Panc1 (cell line): ENCODE measurements around the gene KIF3A. TPM values are rescaled to one million over a fixed set of nuclear protein-coding genes. Genes with fewer than 3 reads are reported as not detected.

Experiments used
- ATAC-seq: fragments of 200-7000 bp; cut with Tn5 transposase; 2 replicates; pipeline ENCODE4 v1.9.1; 2020; ENCODE audit warnings: mild to moderate bottlenecking, moderate library complexity
- BruUV-seq: library from RNA; stranded (reverse); fragments of 400-500 nt; replicated peaks from 2 replicates; lab custom pipeline; 2021; lab: Mats Ljungman, UMichigan
- CTCF ChIA-PET: fragments of 300-600 bp; sonication (Branson Sonifier 250); formaldehyde crosslinking; loops from one replicate; lab custom pipeline; 2022; ENCODE audit warnings: antibody characterized with exemption; lab: Charles Lee
- POLR2A ChIA-PET: fragments of 300-600 bp; sonication (Branson Sonifier 250); formaldehyde crosslinking; loops from one replicate; lab custom pipeline; 2022; ENCODE audit warnings: antibody characterized with exemption; lab: Charles Lee
- DNase-seq: peaks from one replicate; pipeline ENCODE4 v3.0.0-alpha.2; 2010; ENCODE audit warnings: low read depth, low spot score
- H3K27ac ChIP-seq: 2 replicates; pipeline ENCODE4 v1.5.1; 2011; ENCODE audit warnings: mild to moderate bottlenecking, low read length, inconsistent platforms
- H3K27me3 ChIP-seq: fragments of 200-500 bp; sonication (Bioruptor generic); 2 replicates; pipeline ENCODE4 v1.6.0; 2014; ENCODE audit warnings: low read length, inconsistent platforms; ENCODE audit not compliant: control insufficient read depth, insufficient read depth
- H3K36me3 ChIP-seq: fragments of 200-500 bp; sonication (Bioruptor generic); 2 replicates; pipeline ENCODE4 v1.5.1; 2014; ENCODE audit warnings: inconsistent platforms, mild to moderate bottlenecking, low read length, moderate library complexity; ENCODE audit not compliant: control insufficient read depth, insufficient read depth
- H3K4me1 ChIP-seq: 2 replicates; pipeline ENCODE4 v1.5.1; 2011; ENCODE audit warnings: inconsistent platforms, mild to moderate bottlenecking, low read length, moderate library complexity; ENCODE audit not compliant: control insufficient read depth, insufficient read depth
- H3K4me3 ChIP-seq, 2 experiments: 2 replicates each; pipeline ENCODE4 v1.5.1; 2011 to 2012; ENCODE audit warnings: low read depth in 2 of 2, low read length in 2 of 2, mild to moderate bottlenecking in 2 of 2, inconsistent platforms in 1 of 2, moderate library complexity in 1 of 2
- H3K9me3 ChIP-seq: fragments of 200-500 bp; sonication (Bioruptor generic); 2 replicates; pipeline ENCODE4 v1.5.1; 2014; ENCODE audit warnings: low read depth, mild to moderate bottlenecking, inconsistent platforms, low read length, moderate library complexity; ENCODE audit not compliant: control insufficient read depth, insufficient read depth
- POLR2AphosphoS5 ChIP-seq: IDR thresholded peaks from 2 replicates; pipeline ENCODE4 v1.6.1; 2012; ENCODE audit warnings: mild to moderate bottlenecking, low read depth, low read length, moderate library complexity
- SIN3A ChIP-seq: IDR thresholded peaks from 2 replicates; pipeline ENCODE4 v1.6.1; 2012; ENCODE audit warnings: low read depth, mild to moderate bottlenecking, low read length, moderate library complexity, borderline replicate concordance; ENCODE audit not compliant: insufficient read depth
- TCF7L2 ChIP-seq: IDR thresholded peaks from 2 replicates; pipeline ENCODE4 v1.6.1; 2011; ENCODE audit warnings: mild to moderate bottlenecking, low read depth, low read length, inconsistent platforms
- in situ Hi-C: cut with HindIII; loops from 2 replicates; pipeline ENCODE4 v1.10.0; 2016; ENCODE audit warnings: low sequenced_read_pairs, low pct_unique_long_range_greater_than_20kb
- intact Hi-C: fragments of 100-400 bp; cut with micrococcal nuclease; formaldehyde crosslinking; loops from one replicate; pipeline ENCODE4 v1.10.0; 2022; ENCODE audit not compliant: unreplicated experiment
- total RNA-seq: library from RNA; stranded (reverse); gene quantifications from one replicate; pipeline ENCODE4 v1.2.1, GENCODE V29; 2021; ENCODE audit not compliant: unreplicated experiment
- TF ChIP-seq, protein P1 (sequence below), 2 experiments: IDR thresholded peaks; 2 replicates each; pipeline ENCODE4 v1.6.1; 2011 to 2012; ENCODE audit warnings: low read depth in 2 of 2, control low read depth in 1 of 2, low read length in 1 of 2, mild to moderate bottlenecking in 1 of 2, moderate library complexity in 1 of 2; ENCODE audit not compliant: insufficient read depth in 1 of 2
- TF ChIP-seq, protein P2 (sequence below): fragments of 450-650 bp; IDR thresholded peaks from 2 replicates; pipeline ENCODE4 v1.5.1; 2017; ENCODE audit warnings: mild to moderate bottlenecking

Gene KIF3A
- total RNA-seq, 1 experiment from 2014 or later: 17.1 TPM

DNA sequence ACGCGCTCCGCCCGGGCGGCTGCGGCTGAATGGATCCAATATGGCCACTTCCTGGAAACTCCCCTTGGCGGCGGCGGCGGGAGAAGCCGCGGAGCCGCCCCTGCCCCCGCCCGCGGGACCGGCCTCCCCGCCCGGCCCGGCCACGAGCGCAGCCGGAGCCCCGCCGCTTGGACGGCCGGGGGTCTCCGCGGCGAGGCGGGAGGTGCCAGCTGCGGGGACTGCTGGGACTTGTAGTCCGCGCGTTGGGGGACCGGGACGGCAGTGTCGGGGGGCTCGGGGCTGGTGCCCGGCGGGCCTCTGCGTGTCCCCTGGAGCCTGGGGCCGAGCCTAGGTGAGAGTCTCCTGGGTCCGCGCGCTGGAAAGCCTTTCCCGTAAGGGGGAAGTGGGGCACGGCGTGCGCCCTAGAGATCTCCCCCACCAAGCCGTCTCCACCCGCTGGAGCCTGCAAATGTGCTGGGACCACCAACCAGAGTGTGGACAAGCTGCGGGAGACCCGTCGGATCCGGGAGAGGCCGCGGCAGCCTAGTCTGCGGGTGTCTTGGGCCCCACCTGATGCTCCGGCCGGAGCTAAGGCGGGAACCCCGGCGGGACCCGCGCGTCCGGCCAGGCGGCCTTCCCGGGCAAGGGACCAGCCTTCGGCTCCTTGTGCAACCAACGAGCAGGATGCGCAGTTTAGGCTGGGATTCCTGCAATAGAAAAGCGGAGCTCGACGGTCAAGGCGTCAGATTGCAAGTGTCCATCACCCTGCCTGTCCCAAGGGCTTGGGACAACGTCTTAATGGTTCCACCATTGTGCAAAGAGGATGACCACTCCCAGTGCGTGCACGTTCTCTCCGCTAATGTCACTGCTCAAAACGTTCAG is 40.1 kb upstream of the KIF3A start, which contains the start of gene SEPTIN8:
Gene SEPTIN8, minus strand, starts transcription at position 31 of the 861 bp plus-strand sequence. CDS start 102 bp downstream, outside the sequence.
- BruUV-seq: no TSS peak
- ATAC-seq (peak; percentile 69), DNase-seq (no peak)
- in situ Hi-C loops: no loop called here
- intact Hi-C loops: no loop called here
- Histone ChIP-seq H3K36me3 (no peaks in the 10 kb centered on the region), H3K4me3 (peak within 1 kb of the TSS; percentile 53 to 60), H3K27ac (peak within 1 kb of the TSS; percentile 51; the same call in 1 of the 2 replicates), H3K4me1 (peaks cover 11% of the 10 kb centered on the region; the same call in 1 of the 2 replicates), H3K9me3 (no peaks in the 10 kb centered on the region), H3K27me3 (peaks cover 4% of the 10 kb centered on the region; the same call in 1 of the 2 replicates)
- TF ChIP-seq SIN3A (no peak), TCF7L2 (no peak), POLR2AphosphoS5 (no peak)
- TF ChIP-seq, protein P1, sequence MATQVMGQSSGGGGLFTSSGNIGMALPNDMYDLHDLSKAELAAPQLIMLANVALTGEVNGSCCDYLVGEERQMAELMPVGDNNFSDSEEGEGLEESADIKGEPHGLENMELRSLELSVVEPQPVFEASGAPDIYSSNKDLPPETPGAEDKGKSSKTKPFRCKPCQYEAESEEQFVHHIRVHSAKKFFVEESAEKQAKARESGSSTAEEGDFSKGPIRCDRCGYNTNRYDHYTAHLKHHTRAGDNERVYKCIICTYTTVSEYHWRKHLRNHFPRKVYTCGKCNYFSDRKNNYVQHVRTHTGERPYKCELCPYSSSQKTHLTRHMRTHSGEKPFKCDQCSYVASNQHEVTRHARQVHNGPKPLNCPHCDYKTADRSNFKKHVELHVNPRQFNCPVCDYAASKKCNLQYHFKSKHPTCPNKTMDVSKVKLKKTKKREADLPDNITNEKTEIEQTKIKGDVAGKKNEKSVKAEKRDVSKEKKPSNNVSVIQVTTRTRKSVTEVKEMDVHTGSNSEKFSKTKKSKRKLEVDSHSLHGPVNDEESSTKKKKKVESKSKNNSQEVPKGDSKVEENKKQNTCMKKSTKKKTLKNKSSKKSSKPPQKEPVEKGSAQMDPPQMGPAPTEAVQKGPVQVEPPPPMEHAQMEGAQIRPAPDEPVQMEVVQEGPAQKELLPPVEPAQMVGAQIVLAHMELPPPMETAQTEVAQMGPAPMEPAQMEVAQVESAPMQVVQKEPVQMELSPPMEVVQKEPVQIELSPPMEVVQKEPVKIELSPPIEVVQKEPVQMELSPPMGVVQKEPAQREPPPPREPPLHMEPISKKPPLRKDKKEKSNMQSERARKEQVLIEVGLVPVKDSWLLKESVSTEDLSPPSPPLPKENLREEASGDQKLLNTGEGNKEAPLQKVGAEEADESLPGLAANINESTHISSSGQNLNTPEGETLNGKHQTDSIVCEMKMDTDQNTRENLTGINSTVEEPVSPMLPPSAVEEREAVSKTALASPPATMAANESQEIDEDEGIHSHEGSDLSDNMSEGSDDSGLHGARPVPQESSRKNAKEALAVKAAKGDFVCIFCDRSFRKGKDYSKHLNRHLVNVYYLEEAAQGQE (IDR thresholded peaks at IDR 0.05; ENCODE audit: insufficient read depth in 1 of 2, low read depth in 2 of 2, low read length in 1 of 2): no peak
- TF ChIP-seq, protein P2, sequence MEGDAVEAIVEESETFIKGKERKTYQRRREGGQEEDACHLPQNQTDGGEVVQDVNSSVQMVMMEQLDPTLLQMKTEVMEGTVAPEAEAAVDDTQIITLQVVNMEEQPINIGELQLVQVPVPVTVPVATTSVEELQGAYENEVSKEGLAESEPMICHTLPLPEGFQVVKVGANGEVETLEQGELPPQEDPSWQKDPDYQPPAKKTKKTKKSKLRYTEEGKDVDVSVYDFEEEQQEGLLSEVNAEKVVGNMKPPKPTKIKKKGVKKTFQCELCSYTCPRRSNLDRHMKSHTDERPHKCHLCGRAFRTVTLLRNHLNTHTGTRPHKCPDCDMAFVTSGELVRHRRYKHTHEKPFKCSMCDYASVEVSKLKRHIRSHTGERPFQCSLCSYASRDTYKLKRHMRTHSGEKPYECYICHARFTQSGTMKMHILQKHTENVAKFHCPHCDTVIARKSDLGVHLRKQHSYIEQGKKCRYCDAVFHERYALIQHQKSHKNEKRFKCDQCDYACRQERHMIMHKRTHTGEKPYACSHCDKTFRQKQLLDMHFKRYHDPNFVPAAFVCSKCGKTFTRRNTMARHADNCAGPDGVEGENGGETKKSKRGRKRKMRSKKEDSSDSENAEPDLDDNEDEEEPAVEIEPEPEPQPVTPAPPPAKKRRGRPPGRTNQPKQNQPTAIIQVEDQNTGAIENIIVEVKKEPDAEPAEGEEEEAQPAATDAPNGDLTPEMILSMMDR: no peak
- POLR2A ChIA-PET: interaction anchor here (0.7 kb wide), 1 partner anchor 20 kb away, joined by 6 read pairs; no protein-coding TSS in a partner anchor
- CTCF ChIA-PET: no interaction called here

DNA sequence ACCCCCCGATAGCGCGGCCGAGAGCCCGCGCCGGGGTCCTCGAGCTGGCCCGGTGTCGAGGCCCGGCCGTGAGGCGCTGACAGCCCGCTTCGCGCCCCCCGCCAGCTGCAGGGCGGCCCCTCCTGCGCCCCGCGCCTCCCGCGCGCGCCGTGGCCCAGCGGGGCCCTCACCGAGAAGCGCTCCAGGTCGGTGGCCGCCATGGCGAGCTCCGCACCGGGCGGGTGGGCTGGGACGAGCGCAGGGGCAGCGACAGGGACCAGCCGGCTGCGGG is 39.5 kb upstream of the KIF3A start:
- Histone ChIP-seq H3K9me3 (no peaks in the 10 kb centered on the region), H3K36me3 (no peaks in the 10 kb centered on the region), H3K4me1 (peaks cover 11% of the 10 kb centered on the region; the same call in 1 of the 2 replicates), H3K4me3 (peak overlapping the region; percentile 53 to 60), H3K27me3 (peaks cover 4% of the 10 kb centered on the region; the same call in 1 of the 2 replicates), H3K27ac (no peak overlapping the region)
- in situ Hi-C loops: no loop called here
- DNase-seq (no peak), ATAC-seq (peak; percentile 6; the same call in 1 of the 2 replicates)
- no TSS peak for BruUV-seq
- intact Hi-C loops: no loop called here
- TF ChIP-seq, protein P1 (IDR thresholded peaks at IDR 0.05; ENCODE audit: insufficient read depth in 1 of 2, low read depth in 2 of 2, low read length in 1 of 2): no peak
- TF ChIP-seq POLR2AphosphoS5 (no peak), TCF7L2 (no peak), SIN3A (no peak)
- TF ChIP-seq, protein P2: no peak
- POLR2A ChIA-PET: interaction anchor here (0.7 kb wide), 1 partner anchor 20 kb away, joined by 6 read pairs; no protein-coding TSS in a partner anchor
- CTCF ChIA-PET: no interaction called here
